Measurements from ENCODE around the gene DTNBP1. TPM values are rescaled to one million over a fixed set of nuclear protein-coding genes. Genes with fewer than 3 reads are reported as not detected.

The DTNBP1 gene
- total RNA-seq, 1 donor from 2014 or later: 17.2 TPM

DNA sequence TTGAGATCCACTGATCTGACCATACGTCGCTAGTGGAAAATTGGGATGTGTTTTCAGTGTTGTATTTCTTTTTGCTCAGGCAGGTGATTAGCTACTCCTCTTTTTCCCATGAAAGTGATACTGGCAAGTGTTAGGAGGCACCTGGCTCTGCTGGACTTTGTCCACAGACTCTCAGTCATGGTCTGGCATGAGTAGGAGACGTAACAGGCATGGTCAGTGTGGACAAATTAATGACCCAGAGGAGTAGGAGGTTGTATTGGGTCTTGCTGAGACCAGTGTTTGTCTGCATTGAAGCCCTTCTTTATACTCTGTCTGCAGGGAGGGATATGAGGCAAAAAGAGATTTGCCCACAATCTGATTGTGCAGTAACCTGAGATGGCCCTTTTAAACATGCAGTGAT lies 178.7 kb downstream of the DTNBP1 start:
- no peak for DNase-seq (ENCODE audit: low spot score)
- peak overlapping the region; percentile 35 for H3K27ac Mint-ChIP-seq
- H3K4me3 Mint-ChIP-seq: no peak overlapping the region
- no peaks in the 10 kb centered on the region for H3K9me3 Mint-ChIP-seq
- peaks cover 24% of the 10 kb centered on the region for H3K36me3 Mint-ChIP-seq (ENCODE audit: low read depth)
- H3K27me3 Mint-ChIP-seq (ENCODE audit: insufficient read depth): no peaks in the 10 kb centered on the region
- intact Hi-C loops (cut with micrococcal nuclease): no loop called here
- peaks cover 34% of the 10 kb centered on the region for H3K4me1 Mint-ChIP-seq (ENCODE audit: low read depth)

DNA sequence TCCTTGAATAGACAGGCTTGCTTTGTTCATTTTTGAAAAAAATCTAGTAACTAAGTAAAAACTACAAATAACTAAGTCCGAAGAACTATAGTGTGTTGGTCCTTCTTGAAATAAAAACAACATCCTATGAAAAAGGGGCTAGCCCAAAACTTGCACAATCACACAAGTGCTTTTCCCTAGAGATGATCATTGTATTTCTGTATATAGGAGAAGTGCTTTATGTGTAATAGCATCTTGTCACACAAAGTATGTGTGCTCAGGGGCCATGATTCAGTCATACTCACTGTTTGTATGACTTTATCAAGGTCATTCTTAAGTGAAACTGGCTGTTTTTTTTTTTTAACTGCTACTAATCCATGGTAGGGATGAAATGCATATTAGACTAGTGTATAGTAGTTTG lies 179.8 kb downstream of the DTNBP1 start:
- intact Hi-C loops (cut with micrococcal nuclease): no loop called here
- peaks cover 19% of the 10 kb centered on the region for H3K36me3 Mint-ChIP-seq (ENCODE audit: low read depth)
- no peak for DNase-seq (ENCODE audit: low spot score)
- H3K27me3 Mint-ChIP-seq (ENCODE audit: insufficient read depth): no peaks in the 10 kb centered on the region
- H3K9me3 Mint-ChIP-seq: no peaks in the 10 kb centered on the region
- no peak overlapping the region for H3K27ac Mint-ChIP-seq
- H3K4me1 Mint-ChIP-seq (ENCODE audit: low read depth): peaks cover 34% of the 10 kb centered on the region
- no peak overlapping the region for H3K4me3 Mint-ChIP-seq

- H3K4me1 Mint-ChIP-seq (ENCODE audit: low read depth): peaks cover 47% of the 10 kb centered on the region
- peaks cover 22% of the 10 kb centered on the region for H3K36me3 Mint-ChIP-seq (ENCODE audit: low read depth)
- H3K4me3 Mint-ChIP-seq: no peak overlapping the region
- peak overlapping the region; percentile 69 for H3K27ac Mint-ChIP-seq
- no peak for DNase-seq (ENCODE audit: low spot score)
- no peaks in the 10 kb centered on the region for H3K9me3 Mint-ChIP-seq
- no peaks in the 10 kb centered on the region for H3K27me3 Mint-ChIP-seq (ENCODE audit: insufficient read depth)
- intact Hi-C loops (cut with micrococcal nuclease): no loop called here
Observed at GRCh38 chr6:15481390-15482291, 181.2 kb downstream of the DTNBP1 start.

- Mint-ChIP-seq H3K27me3 (ENCODE audit: insufficient read depth) (no peaks in the 10 kb centered on the region), H3K9me3 (no peaks in the 10 kb centered on the region), H3K36me3 (ENCODE audit: low read depth) (peaks cover 26% of the 10 kb centered on the region), H3K27ac (no peak overlapping the region), H3K4me1 (ENCODE audit: low read depth) (peaks cover 49% of the 10 kb centered on the region), H3K4me3 (no peak overlapping the region)
- no peak for DNase-seq (ENCODE audit: low spot score)
- intact Hi-C loops (cut with micrococcal nuclease): no loop called here
Observed at GRCh38 chr6:15480525-15480924, 182.3 kb downstream of the DTNBP1 start.

DNA sequence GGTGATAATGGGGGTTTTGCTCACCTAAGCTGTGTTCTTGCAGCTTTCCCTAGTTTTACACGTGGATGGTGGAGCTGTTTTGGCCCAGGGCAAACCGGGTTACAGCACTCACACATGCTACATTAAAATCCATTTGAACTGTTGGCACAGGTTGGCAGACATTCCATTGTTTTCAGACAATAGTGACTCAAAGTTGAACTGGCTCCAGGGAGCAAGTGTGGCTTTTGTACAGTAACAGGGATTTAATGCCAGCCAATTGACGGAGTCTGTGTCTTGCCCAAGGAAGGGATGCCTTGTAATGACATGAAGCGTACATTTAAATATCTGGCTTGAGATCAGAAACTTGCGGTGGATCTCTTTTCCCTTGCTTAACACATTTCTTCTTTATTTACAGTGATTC lies 183.1 kb downstream of the DTNBP1 start:
- H3K4me3 Mint-ChIP-seq: no peak overlapping the region

GRCh38 chr6:15477746-15478145 lies 185.1 kb downstream of the DTNBP1 start:
- intact Hi-C loops (cut with micrococcal nuclease): no loop called here
- H3K9me3 Mint-ChIP-seq: no peaks in the 10 kb centered on the region
- H3K4me3 Mint-ChIP-seq: no peak overlapping the region
- H3K4me1 Mint-ChIP-seq (ENCODE audit: low read depth): peaks cover 43% of the 10 kb centered on the region
- peaks cover 40% of the 10 kb centered on the region for H3K36me3 Mint-ChIP-seq (ENCODE audit: low read depth)
- no peaks in the 10 kb centered on the region for H3K27me3 Mint-ChIP-seq (ENCODE audit: insufficient read depth)
- no peak for DNase-seq (ENCODE audit: low spot score)
- H3K27ac Mint-ChIP-seq: no peak overlapping the region

More for the DNA sequence above, 183.1 kb downstream of the DTNBP1 start:
- H3K27me3 Mint-ChIP-seq (ENCODE audit: insufficient read depth): no peaks in the 10 kb centered on the region
- intact Hi-C loops (cut with micrococcal nuclease): no loop called here
- H3K36me3 Mint-ChIP-seq (ENCODE audit: low read depth): peaks cover 31% of the 10 kb centered on the region
- peaks cover 49% of the 10 kb centered on the region for H3K4me1 Mint-ChIP-seq (ENCODE audit: low read depth)
- H3K27ac Mint-ChIP-seq: no peak overlapping the region
- DNase-seq (ENCODE audit: low spot score): no peak
- no peaks in the 10 kb centered on the region for H3K9me3 Mint-ChIP-seq

DNA sequence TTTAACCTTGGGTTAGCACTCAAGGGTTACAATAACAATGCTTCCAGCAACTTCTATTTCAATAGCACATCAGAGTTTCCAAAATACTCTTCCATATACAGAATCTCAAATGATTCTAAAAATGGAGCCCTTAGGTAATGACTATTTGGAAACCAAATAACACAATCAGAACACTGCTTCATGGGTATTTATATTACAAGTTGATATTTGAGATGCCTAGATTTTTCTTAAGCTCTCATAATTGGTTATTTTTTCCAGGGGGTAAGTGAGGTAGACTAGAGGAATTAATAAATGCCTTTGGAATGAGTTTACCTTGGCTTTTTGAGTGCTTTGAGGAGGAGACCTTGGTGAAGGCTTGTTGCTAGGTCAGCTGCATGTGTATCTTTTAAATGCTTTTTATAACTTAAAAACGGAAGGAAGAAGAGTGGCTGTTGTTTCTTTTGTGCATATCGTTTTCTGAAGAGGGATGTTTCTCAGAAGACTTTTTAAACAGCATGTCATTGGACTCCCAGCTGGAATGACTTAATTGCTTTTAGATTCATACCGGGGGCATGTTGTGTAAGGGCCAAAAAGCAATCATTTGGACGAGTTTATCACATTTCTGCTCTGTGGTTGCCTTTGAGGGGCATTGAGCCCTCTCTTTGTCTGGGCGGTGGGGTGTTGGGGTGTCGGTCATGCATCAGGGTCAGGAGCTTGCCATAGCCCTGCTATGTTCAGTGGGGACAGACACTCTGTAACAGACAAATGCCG lies 186.0 kb downstream of the DTNBP1 start:
- Mint-ChIP-seq H3K4me1 (ENCODE audit: low read depth) (peaks cover 44% of the 10 kb centered on the region), H3K36me3 (ENCODE audit: low read depth) (peaks cover 45% of the 10 kb centered on the region), H3K27me3 (ENCODE audit: insufficient read depth) (no peaks in the 10 kb centered on the region), H3K4me3 (no peak overlapping the region), H3K9me3 (no peaks in the 10 kb centered on the region), H3K27ac (no peak overlapping the region)
- intact Hi-C loops (cut with micrococcal nuclease): no loop called here
- DNase-seq (ENCODE audit: low spot score): no peak

DNA sequence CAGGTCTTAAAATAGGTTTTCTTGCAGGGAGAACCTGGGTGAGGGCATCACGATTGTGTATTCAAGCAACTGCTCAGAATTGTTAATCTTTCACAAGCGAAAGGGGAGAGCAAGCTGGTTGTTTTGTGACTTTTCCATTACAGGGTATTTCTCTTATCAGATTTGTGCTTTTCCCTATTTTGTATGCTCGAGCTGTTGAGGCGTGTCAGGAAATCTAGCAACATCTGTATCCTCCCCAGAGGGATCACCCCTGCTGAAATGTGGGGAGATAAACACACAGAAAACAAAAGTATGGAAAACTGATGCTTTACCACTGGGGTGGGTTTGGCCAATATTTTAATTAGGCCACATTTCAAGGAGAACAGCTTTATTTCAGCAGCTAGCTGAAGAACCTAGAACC lies 187.0 kb downstream of the DTNBP1 start:
- H3K27me3 Mint-ChIP-seq (ENCODE audit: insufficient read depth): no peaks in the 10 kb centered on the region
- no peak overlapping the region for H3K27ac Mint-ChIP-seq
- peaks cover 45% of the 10 kb centered on the region for H3K36me3 Mint-ChIP-seq (ENCODE audit: low read depth)
- no peak overlapping the region for H3K4me3 Mint-ChIP-seq
- intact Hi-C loops (cut with micrococcal nuclease): no loop called here
- H3K4me1 Mint-ChIP-seq (ENCODE audit: low read depth): peaks cover 35% of the 10 kb centered on the region
- DNase-seq (ENCODE audit: low spot score): no peak
- no peaks in the 10 kb centered on the region for H3K9me3 Mint-ChIP-seq

GRCh38 chr6:15475261-15475660 lies 187.6 kb downstream of the DTNBP1 start:
- DNase-seq (ENCODE audit: low spot score): no peak
- peaks cover 29% of the 10 kb centered on the region for H3K4me1 Mint-ChIP-seq (ENCODE audit: low read depth)
- intact Hi-C loops (cut with micrococcal nuclease): no loop called here
- H3K36me3 Mint-ChIP-seq (ENCODE audit: low read depth): peaks cover 43% of the 10 kb centered on the region
- no peak overlapping the region for H3K27ac Mint-ChIP-seq
- H3K4me3 Mint-ChIP-seq: no peak overlapping the region
- H3K9me3 Mint-ChIP-seq: no peaks in the 10 kb centered on the region
- no peaks in the 10 kb centered on the region for H3K27me3 Mint-ChIP-seq (ENCODE audit: insufficient read depth)

GRCh38 chr6:15474196-15474595 lies 188.6 kb downstream of the DTNBP1 start:
- Mint-ChIP-seq H3K4me3 (no peak overlapping the region), H3K27me3 (ENCODE audit: insufficient read depth) (no peaks in the 10 kb centered on the region), H3K27ac (peak overlapping the region; percentile 30), H3K4me1 (ENCODE audit: low read depth) (peaks cover 23% of the 10 kb centered on the region), H3K9me3 (no peaks in the 10 kb centered on the region), H3K36me3 (ENCODE audit: low read depth) (peaks cover 39% of the 10 kb centered on the region)
- no peak for DNase-seq (ENCODE audit: low spot score)
- intact Hi-C loops (cut with micrococcal nuclease): no loop called here

DNA sequence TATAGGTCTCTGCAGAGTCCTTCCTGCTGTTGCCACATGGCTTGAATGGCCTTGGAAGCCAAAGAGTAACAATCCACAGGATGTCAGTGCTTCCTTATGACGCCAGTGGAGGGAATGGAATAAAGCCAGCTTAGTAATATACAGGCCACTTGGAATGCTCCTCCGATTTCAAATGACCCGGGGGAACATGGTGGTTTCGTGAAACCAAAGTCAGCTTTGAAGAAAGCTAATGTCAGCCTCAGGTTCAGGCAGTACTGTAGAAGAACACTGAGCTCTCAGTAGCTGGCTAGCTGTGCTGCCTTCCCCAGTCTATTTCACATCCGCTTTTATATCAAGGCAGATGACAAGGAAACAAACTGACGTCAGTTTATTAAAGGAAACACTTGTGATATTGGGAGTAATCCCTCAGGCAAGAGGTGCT lies 189.1 kb downstream of the DTNBP1 start:
- no peaks in the 10 kb centered on the region for H3K27me3 Mint-ChIP-seq (ENCODE audit: insufficient read depth)
- H3K4me1 Mint-ChIP-seq (ENCODE audit: low read depth): peaks cover 23% of the 10 kb centered on the region
- H3K9me3 Mint-ChIP-seq: no peaks in the 10 kb centered on the region
- no peak overlapping the region for H3K4me3 Mint-ChIP-seq
- no peak overlapping the region for H3K27ac Mint-ChIP-seq
- intact Hi-C loops (cut with micrococcal nuclease): no loop called here
- H3K36me3 Mint-ChIP-seq (ENCODE audit: low read depth): peaks cover 39% of the 10 kb centered on the region
- no peak for DNase-seq (ENCODE audit: low spot score)

DNA sequence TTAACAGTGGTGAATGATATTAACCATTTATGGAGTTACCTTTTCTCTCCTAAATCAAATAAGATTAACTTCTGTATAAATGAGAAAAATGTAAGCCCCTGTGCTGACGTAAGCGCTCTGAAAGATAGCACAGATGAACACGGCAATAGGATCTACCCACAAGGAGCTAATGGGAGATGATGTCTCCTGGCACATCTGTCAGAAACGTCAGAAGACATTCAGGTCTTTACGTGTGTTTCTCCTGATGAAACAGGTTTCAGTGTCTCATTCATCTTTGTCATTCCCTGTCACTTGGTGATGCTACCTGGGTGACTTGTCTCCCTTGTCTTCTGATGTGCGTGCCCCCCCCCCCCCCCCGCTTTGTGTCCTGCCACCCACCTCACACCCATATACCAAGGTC lies 189.7 kb downstream of the DTNBP1 start:
- no peak overlapping the region for H3K27ac Mint-ChIP-seq
- no peaks in the 10 kb centered on the region for H3K27me3 Mint-ChIP-seq (ENCODE audit: insufficient read depth)
- H3K9me3 Mint-ChIP-seq: no peaks in the 10 kb centered on the region
- H3K4me1 Mint-ChIP-seq (ENCODE audit: low read depth): peaks cover 23% of the 10 kb centered on the region
- no peak overlapping the region for H3K4me3 Mint-ChIP-seq
- intact Hi-C loops (cut with micrococcal nuclease): no loop called here
- no peak for DNase-seq (ENCODE audit: low spot score)
- H3K36me3 Mint-ChIP-seq (ENCODE audit: low read depth): peaks cover 45% of the 10 kb centered on the region

All from activated T-helper 1 cell treated with anti-CD3 and anti-CD28 coated beads, Interleukin-12 subunit alpha, Interleukin-12 subunit beta, Interleukin-2, Interleukin-4 antibody, amounts not matched to agents 30 ng/mL and 10 ng/mL and 1 ng/mL, durations not matched to agents 14 hours and 24 hours and 36 hours (primary cell).